GM10847 (cell line): ENCODE data around the gene TMEM222.

ENCODE experiments used
- POLR2A ChIP-seq: IDR thresholded peaks from 2 replicates; pipeline ENCODE4 v1.6.1; 2011; ENCODE audit not compliant: insufficient read length; ENCODE audit errors: extremely low read depth

TMEM222 gene, protein sequence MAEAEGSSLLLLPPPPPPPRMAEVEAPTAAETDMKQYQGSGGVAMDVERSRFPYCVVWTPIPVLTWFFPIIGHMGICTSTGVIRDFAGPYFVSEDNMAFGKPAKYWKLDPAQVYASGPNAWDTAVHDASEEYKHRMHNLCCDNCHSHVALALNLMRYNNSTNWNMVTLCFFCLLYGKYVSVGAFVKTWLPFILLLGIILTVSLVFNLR

GRCh38 chr1:27321813-27322568 is at the start of gene TMEM222:
Gene TMEM222, plus strand, starts transcription at chr1:27322163. Its CDS starts 35 bp downstream, at chr1:27322198.
- peak; percentile 69 for TF ChIP-seq POLR2A

DNA sequence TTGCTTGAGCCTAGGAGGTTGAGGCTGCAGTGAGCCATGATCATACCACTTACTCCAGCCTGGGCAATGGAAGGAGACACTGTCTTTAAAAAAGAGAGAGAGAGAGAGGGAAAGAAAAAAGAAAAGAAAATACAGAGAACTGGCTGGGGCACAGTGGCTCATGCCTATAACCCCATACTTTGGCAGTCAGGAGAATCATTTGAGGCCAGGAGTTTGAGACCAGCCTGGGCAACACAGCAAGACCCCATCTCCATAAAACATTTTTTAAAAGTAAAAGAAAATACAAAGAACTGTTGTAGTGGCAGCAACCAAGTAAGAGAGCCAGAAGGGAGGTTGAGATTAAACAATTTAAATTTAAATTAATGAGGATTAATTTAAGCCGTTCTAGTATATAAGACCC is 47.8 kb upstream of the TMEM222 start:
- no peak for TF ChIP-seq POLR2A

DNA sequence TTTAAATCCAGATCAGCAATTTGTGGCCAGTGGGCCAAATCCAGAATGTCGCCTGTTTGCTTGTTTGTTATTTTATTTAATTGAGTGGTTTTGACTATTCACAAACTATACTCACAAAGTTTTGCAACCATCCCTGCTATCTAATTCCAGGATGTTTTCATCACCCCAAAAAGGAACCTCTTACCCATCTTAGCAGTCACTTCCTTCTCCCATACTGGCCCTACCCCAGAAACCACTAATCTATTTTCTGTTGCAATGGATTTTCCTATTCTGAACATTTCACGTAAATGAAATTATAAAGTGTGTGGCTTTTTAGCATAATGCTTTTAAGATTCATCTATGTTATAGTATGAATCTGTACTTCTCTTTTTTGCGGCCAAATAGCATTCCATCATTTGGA is 46.3 kb upstream of the TMEM222 start:
- TF ChIP-seq POLR2A = no peak

DNA sequence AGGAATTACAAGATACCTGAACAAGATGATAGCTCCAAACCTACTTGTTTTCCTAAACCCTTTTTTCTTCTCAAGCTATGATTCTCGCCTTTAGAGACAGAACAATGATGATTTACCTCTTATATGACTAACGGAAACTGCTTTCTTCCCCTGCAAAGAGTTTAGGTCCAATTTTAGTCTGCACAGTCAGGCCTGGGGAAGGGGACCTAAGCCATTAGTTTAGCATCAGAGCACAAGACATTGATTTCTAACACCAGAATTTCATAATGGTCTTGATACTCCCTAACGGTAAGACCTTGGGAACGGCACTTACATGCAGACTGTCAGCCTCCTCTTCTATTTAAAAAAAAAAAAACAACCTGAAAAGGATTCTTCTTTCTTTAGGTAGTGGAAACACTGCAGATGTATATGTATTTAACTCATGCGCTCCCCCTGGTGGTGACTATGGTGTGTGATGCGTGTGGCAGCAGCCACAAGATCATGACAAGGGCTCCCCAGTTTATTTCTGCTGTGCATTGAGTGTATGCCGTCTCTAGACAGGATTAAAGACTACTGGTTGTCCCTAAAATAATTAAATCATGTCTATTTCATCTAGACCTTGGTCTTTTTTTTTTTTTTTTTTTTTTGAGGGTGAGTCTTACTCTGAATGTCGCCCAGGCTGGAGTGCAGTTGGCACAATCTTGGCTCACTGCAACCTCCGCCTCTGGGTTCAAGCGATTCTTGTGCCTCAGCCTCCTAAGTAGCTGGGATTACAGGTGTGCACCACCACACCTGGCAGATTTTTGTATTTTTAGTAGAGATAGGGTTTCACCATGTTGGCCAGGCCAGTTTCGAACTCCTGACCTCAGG is 37.3 kb upstream of the TMEM222 start:
- TF ChIP-seq POLR2A = no peak

GRCh38 chr1:27285274-27285660 is 36.7 kb upstream of the TMEM222 start:
- no peak for TF ChIP-seq POLR2A

GRCh38 chr1:27290581-27290980 is 31.4 kb upstream of the TMEM222 start:
- TF ChIP-seq POLR2A = no peak

DNA sequence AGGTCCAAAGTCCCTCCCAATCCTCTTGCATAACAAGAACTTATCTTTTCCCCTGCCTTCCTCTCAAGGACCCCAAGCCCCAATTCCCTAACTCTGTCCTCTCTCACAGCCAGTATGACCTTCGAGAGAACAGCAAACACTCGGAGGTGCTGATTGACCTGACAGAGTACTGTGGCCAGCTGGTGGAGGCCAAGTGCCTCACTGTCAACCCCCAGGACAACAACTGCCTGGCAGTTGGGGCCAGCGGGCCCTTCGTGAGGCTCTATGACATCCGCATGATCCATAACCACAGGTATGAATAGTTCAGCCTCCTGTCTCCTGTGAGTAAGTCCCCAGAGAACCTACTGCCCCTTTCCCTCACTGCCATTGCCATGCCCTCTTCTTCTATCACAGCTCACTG is 29.9 kb upstream of the TMEM222 start:
- TF ChIP-seq POLR2A = no peak

- no peak for TF ChIP-seq POLR2A
Measured at GRCh38 chr1:27293915-27294314, 28.0 kb upstream of the TMEM222 start.

DNA sequence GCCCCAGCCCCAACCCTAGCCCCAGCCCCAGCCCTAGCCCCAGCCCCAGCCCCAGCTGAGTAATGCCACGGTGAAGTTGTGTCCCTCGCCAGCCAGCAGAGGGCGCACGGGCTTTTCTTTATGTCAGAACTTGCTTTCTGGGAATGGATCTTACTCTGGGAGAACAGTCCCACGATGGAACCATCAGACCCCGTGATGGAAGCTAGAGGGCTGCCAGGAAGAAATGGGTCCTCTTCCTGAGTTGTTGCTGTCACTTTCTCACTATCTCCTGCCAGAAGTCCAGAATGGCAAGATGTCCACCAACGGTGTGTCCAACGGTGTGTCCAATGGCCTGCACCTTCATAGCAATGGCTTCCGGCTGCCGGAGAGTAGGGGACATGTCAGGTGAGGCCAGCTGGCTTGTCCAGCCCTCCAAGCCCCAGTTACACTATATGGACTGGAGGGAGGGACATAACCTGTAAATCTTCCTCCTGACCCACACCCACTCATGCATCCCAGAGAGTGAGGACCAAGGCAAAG is 25.1 kb upstream of the TMEM222 start:
- no peak for TF ChIP-seq POLR2A

DNA sequence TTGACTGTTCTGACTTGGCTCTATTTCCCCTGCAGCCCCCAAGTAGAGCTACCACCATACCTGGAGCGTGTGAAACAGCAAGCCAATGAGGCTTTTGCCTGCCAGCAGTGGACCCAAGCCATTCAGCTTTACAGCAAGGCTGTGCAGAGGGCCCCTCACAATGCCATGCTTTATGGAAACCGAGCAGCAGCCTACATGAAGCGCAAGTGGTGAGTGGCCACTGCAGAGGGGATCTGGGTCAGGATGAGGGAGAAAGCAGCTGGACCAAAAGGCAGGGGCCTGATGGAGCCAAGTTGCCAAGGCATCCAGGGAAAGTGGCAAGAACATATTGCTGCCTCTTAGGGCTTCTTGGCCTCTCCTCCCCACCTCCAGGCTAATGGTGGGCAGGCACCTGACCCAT is 24.1 kb upstream of the TMEM222 start:
- TF ChIP-seq POLR2A = no peak

DNA sequence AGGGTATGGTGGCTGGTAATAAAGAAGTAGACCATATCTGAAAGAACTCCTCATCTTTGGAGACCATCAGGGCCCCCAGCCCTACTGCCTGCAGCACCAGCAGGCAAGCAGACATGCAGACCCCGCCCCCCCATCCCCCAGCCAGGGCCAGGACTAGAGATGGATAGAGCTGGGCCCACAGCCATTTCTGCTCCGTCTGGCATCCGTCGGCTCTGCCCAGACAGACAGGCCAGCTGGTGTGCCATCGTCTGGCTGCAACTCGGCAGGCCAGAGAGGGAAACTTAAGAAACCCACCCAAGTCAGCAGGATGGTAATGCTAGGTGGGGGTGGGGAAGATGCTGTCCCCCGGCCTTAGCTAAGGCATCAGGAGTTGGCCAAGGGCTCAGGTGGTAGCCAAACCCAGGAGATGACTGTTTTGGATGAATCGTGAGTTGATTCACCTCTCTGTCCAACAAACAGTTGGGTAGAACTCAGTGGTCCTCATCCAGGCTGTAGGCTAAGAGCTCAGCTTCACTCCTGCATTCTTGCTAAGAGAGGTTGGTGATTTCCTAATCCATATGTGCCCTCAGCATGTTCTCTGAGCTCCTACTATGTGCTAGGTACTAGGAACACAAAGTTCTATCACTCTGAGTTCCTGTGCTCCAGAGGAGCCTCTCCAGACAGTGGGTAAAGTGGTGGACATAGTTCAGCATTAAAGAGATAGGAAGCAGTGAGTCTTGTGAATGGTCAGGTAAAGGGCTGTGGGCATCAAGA is 23.2 kb upstream of the TMEM222 start:
- TF ChIP-seq POLR2A = no peak

DNA sequence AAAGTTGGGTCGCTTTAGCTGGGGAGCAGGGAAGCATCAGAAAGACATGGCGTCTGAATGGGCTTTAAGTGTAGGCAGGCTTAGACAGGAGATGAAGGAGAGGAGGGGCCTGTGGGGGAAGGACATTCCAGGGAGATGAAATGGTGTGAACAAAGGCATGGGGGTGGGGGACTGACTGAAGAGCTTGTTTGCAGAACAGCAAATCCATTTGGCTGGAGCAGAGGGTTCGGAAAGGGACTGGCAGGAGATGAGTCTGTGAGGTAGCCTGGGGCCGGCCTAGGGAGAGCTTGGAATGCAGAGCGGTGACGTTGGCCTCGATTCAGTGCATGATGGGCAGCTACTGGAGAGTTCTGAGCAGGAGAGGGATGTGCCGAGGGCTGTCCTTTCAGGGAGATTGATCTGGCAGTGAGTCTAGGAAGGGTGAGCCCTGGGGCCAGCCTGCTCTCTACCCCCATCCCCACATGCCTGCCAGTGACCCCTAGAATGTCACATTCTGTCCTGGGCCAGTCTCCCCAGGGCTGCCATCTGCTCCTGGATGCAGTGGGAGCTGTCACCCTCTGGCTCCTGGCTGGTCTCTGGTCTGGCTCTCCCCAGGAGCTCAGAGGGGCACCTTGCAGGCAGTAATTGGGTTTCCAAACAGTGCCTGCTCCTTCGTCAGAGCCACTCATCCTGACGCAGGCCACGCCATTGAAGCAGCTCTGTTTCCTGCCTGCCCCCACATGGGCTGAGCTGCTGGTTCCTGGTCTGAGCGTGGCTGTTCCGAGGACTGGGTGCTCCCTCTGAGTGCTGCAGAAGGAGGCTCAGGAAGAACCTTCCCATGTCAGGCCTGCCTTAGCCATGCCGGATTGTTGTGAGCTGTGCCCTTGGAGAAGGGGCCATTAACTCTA is 22.3 kb upstream of the TMEM222 start:
- no peak for TF ChIP-seq POLR2A

- TF ChIP-seq POLR2A = no peak
Measured at GRCh38 chr1:27300341-27301051, 21.5 kb upstream of the TMEM222 start.

- no peak for TF ChIP-seq POLR2A
Measured at GRCh38 chr1:27301052-27301422, 20.9 kb upstream of the TMEM222 start.
